ENCODE results near the gene PRTG. TPM values are rescaled to one million over a fixed set of nuclear protein-coding genes. Genes with fewer than 3 reads are reported as not detected.

The PRTG gene
- total and polyA plus RNA-seq, 10 of the 15 experiments (the other 5 are each of a cell fraction or from before 2014, with no cell fraction given) = under 0.01 to 0.25 TPM; not detected in 8

- Histone ChIP-seq H3K9ac (ENCODE audit: control insufficient read depth, insufficient read depth, low read length) (no peak overlapping the region), H3K36me3 (ENCODE audit: control insufficient read depth in 2 of 2, insufficient read depth in 2 of 2, low read length in 1 of 2) (no peaks in the 10 kb centered on the region), H3K9me3 (replicated peaks; ENCODE audit: control insufficient read depth, insufficient read depth, low read length) (no peaks in the 10 kb centered on the region), H3K4me1 (ENCODE audit: control insufficient read depth, insufficient read depth, low read length) (no peaks in the 10 kb centered on the region), H3K4me3 (no peak overlapping the region), H2AFZ (ENCODE audit: control insufficient read depth, low read depth, low read length) (no peak overlapping the region), H3K79me2 (ENCODE audit: control insufficient read depth, insufficient read depth, low read length) (no peaks in the 10 kb centered on the region), H3K27me3 (replicated peaks in 1 of 2; ENCODE audit: control insufficient read depth in 2 of 2, insufficient read depth in 2 of 2, low read length in 1 of 2) (peaks cover 6 to 22% of the 10 kb centered on the region in 2 experiments), H3K27ac (ENCODE audit: control insufficient read depth, insufficient read depth) (no peak overlapping the region), H3K4me2 (ENCODE audit: control insufficient read depth, insufficient read depth) (peak overlapping the region; percentile 81; the same call in 1 of the 2 replicates), H4K20me1 (ENCODE audit: control insufficient read depth, insufficient read depth) (no peaks in the 10 kb centered on the region)
- FAIRE-seq (peak; percentile 59), DNase-seq (ENCODE audit: low read depth, low spot score) (no peak), ATAC-seq (no peak; the same call in 2 of the 3 replicates)
- RAD21 ChIA-PET (ENCODE audit: unreplicated experiment) = no interaction called here
- POLR2A ChIA-PET = no interaction called here
- no TSS peak for BruUV-seq (replicated peaks)
- SMC1A ChIA-PET (ENCODE audit: uncharacterized antibody, unreplicated experiment) = no interaction called here
- WGBS (ENCODE audit: insufficient coverage, insufficient replicate concordance, low lambda C conversion rate, missing lambda C conversion rate) = 54% methylated on average over 21 of the region's 21 CpGs
- CTCF ChIA-PET = no interaction called here
- intact Hi-C loops (cut with micrococcal nuclease; ENCODE audit: unreplicated experiment) = no loop called here
- TF ChIP-seq KAT2A (conservative IDR thresholded peaks at IDR 0.05; ENCODE audit: control insufficient read depth, low read depth, low read length) (no peak), HDAC6 (IDR thresholded peaks at IDR 0.05; ENCODE audit: unreplicated experiment) (no peak), NRF1 (conservative IDR thresholded peaks at IDR 0.05; ENCODE audit: low read depth, low read length) (no peak), RUNX3 (IDR thresholded peaks at IDR 0.05; ENCODE audit: low read length) (no peak), CTCF (IDR thresholded peaks at IDR 0.05 in 2 of 3, conservative IDR thresholded peaks at IDR 0.05 in 1 of 3; ENCODE audit: control insufficient read depth in 2 of 3, extremely low read depth in 1 of 3, insufficient read depth in 1 of 3, low read depth in 3 of 3, low read length in 3 of 3) (no peak), CBFB (IDR thresholded peaks at IDR 0.05; ENCODE audit: low read depth) (no peak), CEBPZ (IDR thresholded peaks at IDR 0.05; ENCODE audit: low read depth, low read length) (no peak), ZNF384 (IDR thresholded peaks at IDR 0.05; ENCODE audit: borderline replicate concordance, low read depth, low read length) (no peak), YY1 (IDR thresholded peaks at IDR 0.05; ENCODE audit: low read depth, low read length) (no peak), RBBP5 (conservative IDR thresholded peaks at IDR 0.05) (no peak), SUZ12 (IDR thresholded peaks at IDR 0.05; ENCODE audit: unreplicated experiment) (no peak), KLF5 (IDR thresholded peaks at IDR 0.05; ENCODE audit: partially characterized antibody) (no peak), HCFC1 (IDR thresholded peaks at IDR 0.05; ENCODE audit: low read length) (no peak), CBX5 (IDR thresholded peaks at IDR 0.05; ENCODE audit: low read depth) (no peak), IKZF2 (IDR thresholded peaks at IDR 0.05) (no peak)
- in situ Hi-C loops (cut with MboI) = no loop called here
These were observed 1.7 kb downstream of the PRTG start for GRCh38 chr15:55740981-55741832.
